H9 (cell line): ENCODE measurements around the gene NFATC4. TPM values are rescaled to one million over a fixed set of nuclear protein-coding genes. Genes with fewer than 3 reads are reported as not detected.
A peak's percentile ranks its signal among the peaks of the same experiment; 100 is the strongest.

Source experiments
- DNase-seq: peaks from one replicate; pipeline ENCODE4 v3.0.0-alpha.2; 2017
- H2AFZ ChIP-seq: one replicate; pipeline ENCODE4 v1.6.1; 2013; ENCODE audit warnings: mild to moderate bottlenecking, low read length, control low read depth, moderate library complexity
- H2AK5ac ChIP-seq: 2 replicates; pipeline ENCODE4 v1.6.1; 2013; ENCODE audit warnings: low read length, control low read depth, mixed read lengths; ENCODE audit not compliant: insufficient read length
- H2BK120ac ChIP-seq: one replicate; pipeline ENCODE4 v1.6.1; 2013; ENCODE audit warnings: low read depth, mild to moderate bottlenecking, low read length, control low read depth, inconsistent platforms; ENCODE audit not compliant: poor library complexity, severe bottlenecking
- H2BK12ac ChIP-seq: 2 replicates; pipeline ENCODE4 v1.6.1; 2013; ENCODE audit warnings: low read length, control low read depth, mixed read lengths, low read depth; ENCODE audit not compliant: insufficient read length
- H2BK15ac ChIP-seq: 2 replicates; pipeline ENCODE4 v1.6.1; 2013; ENCODE audit warnings: low read depth, low read length, control low read depth
- H2BK20ac ChIP-seq: one replicate; pipeline ENCODE4 v1.6.1; 2013; ENCODE audit warnings: low read depth, mild to moderate bottlenecking, low read length, control low read depth, inconsistent platforms; ENCODE audit not compliant: poor library complexity, severe bottlenecking
- H2BK5ac ChIP-seq: 2 replicates; pipeline ENCODE4 v1.6.1; 2013; ENCODE audit warnings: low read length, control low read depth, mixed read lengths; ENCODE audit not compliant: insufficient read length
- H3K14ac ChIP-seq: 2 replicates; pipeline ENCODE4 v1.6.1; 2013; ENCODE audit warnings: low read length, control low read depth; ENCODE audit not compliant: insufficient read depth
- H3K18ac ChIP-seq: 2 replicates; pipeline ENCODE4 v1.6.1; 2013; ENCODE audit warnings: low read depth, mild to moderate bottlenecking, mixed read lengths, low read length, control low read depth; ENCODE audit not compliant: insufficient read length
- H3K23ac ChIP-seq: 2 replicates; pipeline ENCODE4 v1.6.1; 2013; ENCODE audit warnings: low read length, control low read depth, mixed read lengths, low read depth; ENCODE audit not compliant: insufficient read length
- H3K23me2 ChIP-seq: 2 replicates; pipeline ENCODE4 v1.6.1; 2013; ENCODE audit warnings: low read depth, mild to moderate bottlenecking, mixed read lengths, low read length, control low read depth; ENCODE audit not compliant: insufficient read length, poor library complexity, severe bottlenecking
- H3K27ac ChIP-seq: 2 replicates; pipeline ENCODE4 v1.5.1; 2013; ENCODE audit warnings: low read length, control low read depth, mixed read lengths, low read depth; ENCODE audit not compliant: insufficient read length
- H3K27me3 ChIP-seq: 2 replicates; pipeline ENCODE4 v1.6.1; 2013; ENCODE audit warnings: low read length, control low read depth, inconsistent platforms; ENCODE audit not compliant: insufficient read depth
- H3K4ac ChIP-seq: 2 replicates; pipeline ENCODE4 v1.6.1; 2013; ENCODE audit warnings: low read depth, mild to moderate bottlenecking, control low read depth, inconsistent platforms, low read length, moderate library complexity
- H3K4me1 ChIP-seq: 2 replicates; pipeline ENCODE4 v1.6.1; 2013; ENCODE audit warnings: low read length, control low read depth, inconsistent platforms; ENCODE audit not compliant: insufficient read depth
- H3K4me2 ChIP-seq: 2 replicates; pipeline ENCODE4 v1.6.1; 2013; ENCODE audit warnings: low read length, control low read depth, mixed read lengths; ENCODE audit not compliant: insufficient read length, insufficient read depth
- H3K56ac ChIP-seq: 2 replicates; pipeline ENCODE4 v1.6.1; 2013; ENCODE audit warnings: low read depth, mild to moderate bottlenecking, mixed read lengths, low read length, control low read depth; ENCODE audit not compliant: insufficient read length
- H3K79me1 ChIP-seq: 2 replicates; pipeline ENCODE4 v1.6.1; 2013; ENCODE audit warnings: low read depth, mild to moderate bottlenecking, moderate library complexity, low read length, control low read depth, inconsistent platforms; ENCODE audit not compliant: insufficient read depth, poor library complexity, severe bottlenecking
- H3K79me2 ChIP-seq: 2 replicates; pipeline ENCODE4 v1.6.1; 2013; ENCODE audit warnings: low read length, control low read depth, inconsistent platforms; ENCODE audit not compliant: insufficient read depth
- H3K9ac ChIP-seq: 2 replicates; pipeline ENCODE4 v1.6.1; 2013; ENCODE audit warnings: low read length, control low read depth, mixed read lengths; ENCODE audit not compliant: insufficient read length; ENCODE audit errors: extremely low read depth
- H3K9me3 ChIP-seq: one replicate; pipeline ENCODE4 v1.6.1; 2013; ENCODE audit warnings: low read depth, low read length, inconsistent platforms; ENCODE audit not compliant: control insufficient read depth
- H3T11ph ChIP-seq: one replicate; pipeline ENCODE4 v1.6.1; 2013; ENCODE audit warnings: mild to moderate bottlenecking, low read length, control low read depth, inconsistent platforms
- H4K20me1 ChIP-seq: one replicate; pipeline ENCODE4 v1.6.1; 2013; ENCODE audit not compliant: control insufficient read depth, insufficient read length, insufficient read depth
- H4K5ac ChIP-seq: 2 replicates; pipeline ENCODE4 v1.6.1; 2013; ENCODE audit warnings: low read depth, mild to moderate bottlenecking, mixed read lengths, low read length, control low read depth; ENCODE audit not compliant: insufficient read length
- H4K8ac ChIP-seq: replicated peaks from 2 replicates; pipeline ENCODE4 v1.6.1; 2013; ENCODE audit warnings: low read length, control low read depth, mixed read lengths, low read depth; ENCODE audit not compliant: insufficient read length
- H4K91ac ChIP-seq: 2 replicates; pipeline ENCODE4 v1.6.1; 2013; ENCODE audit warnings: low read depth, mild to moderate bottlenecking, moderate library complexity, mixed read lengths, low read length, control low read depth; ENCODE audit not compliant: insufficient read length
- H3K27ac Mint-ChIP-seq, 3 experiments: 2 replicates in 2 of 3; 3 replicates in 1 of 3; pipeline ENCODE4 v1.8.0; 2020 to 2021; ENCODE audit warnings: mixed read lengths in 3 of 3, mild to moderate bottlenecking in 1 of 3, moderate library complexity in 1 of 3
- H3K27me3 Mint-ChIP-seq: 2 replicates; pipeline ENCODE4 v1.8.0; 2021; ENCODE audit warnings: low read depth, mild to moderate bottlenecking, moderate library complexity, mixed read lengths
- H3K36me3 Mint-ChIP-seq, 3 experiments: 2 replicates in 2 of 3; 3 replicates in 1 of 3; pipeline ENCODE4 v1.8.0; 2020 to 2021; ENCODE audit warnings: low read depth in 3 of 3, mixed read lengths in 3 of 3; ENCODE audit not compliant: insufficient read depth in 1 of 3
- H3K4me1 Mint-ChIP-seq, 2 experiments: 2 replicates each; pipeline ENCODE4 v1.8.0; 2020; ENCODE audit warnings: mixed read lengths in 2 of 2
- H3K4me3 Mint-ChIP-seq, 2 experiments: 2 replicates in 1 of 2; 3 replicates in 1 of 2; pipeline ENCODE4 v1.8.0; 2020 to 2021; ENCODE audit warnings: mild to moderate bottlenecking in 2 of 2, mixed read lengths in 2 of 2, moderate library complexity in 1 of 2
- H3K9me3 Mint-ChIP-seq, 2 experiments: 2 replicates in 1 of 2; 3 replicates in 1 of 2; pipeline ENCODE4 v1.8.0; 2020; ENCODE audit warnings: mild to moderate bottlenecking in 2 of 2, mixed read lengths in 2 of 2, moderate library complexity in 1 of 2
- CTCF ChIP-seq: fragments of 200-600 bp; sonication (generic); conservative IDR thresholded peaks from 3 replicates; pipeline ENCODE4 v1.8.0; 2021; ENCODE audit warnings: antibody characterized with exemption, mild to moderate bottlenecking
- WGBS: extraction: QIAGEN DNeasy Blood & Tissue Kit; methylation state at CpG from one replicate; pipeline ENCODE4 v1.1.7; 2013; ENCODE audit warnings: missing lambda C conversion rate, low lambda C conversion rate, mixed read lengths; ENCODE audit not compliant: insufficient read length; ENCODE audit errors: extremely low coverage; 5-methylcytosine and 5-hydroxymethylcytosine counted together
- total RNA-seq: library from RNA; stranded (reverse); gene quantifications from 2 replicates; pipeline ENCODE4 v1.2.1, GENCODE V29; 2021

NFATC4 gene
- total RNA-seq, 1 experiment from 2014 or later: 46.4 TPM

- no peak within 1 kb of the TSS for H2BK5ac ChIP-seq
- Mint-ChIP-seq H3K27me3 (peaks cover 17% of the 10 kb centered on the region), H3K4me1 (peaks cover 48 to 54% of the 10 kb centered on the region in 2 experiments), H3K9me3 (no peaks in the 10 kb centered on the region), H3K27ac (peak within 1 kb of the TSS in 1 of 3 experiments; percentile 60; a peak in 1 of 7 replicates), H3K36me3 (0 out of 7 replicates have a peak, but pooled peaks cover 0 to 2% (median 0%) of the 10 kb centered on the region in 3 experiments), H3K4me3 (peak within 1 kb of the TSS; percentile 79 to 89)
- peak within 1 kb of the TSS; percentile 26 for H3K9ac ChIP-seq
- H4K91ac ChIP-seq: no peak within 1 kb of the TSS
- peak within 1 kb of the TSS; percentile 4; the same call in 1 of the 2 replicates for H3K14ac ChIP-seq
- no peak within 1 kb of the TSS for H4K5ac ChIP-seq
- no peaks in the 10 kb centered on the region for H3K27me3 ChIP-seq
- no peak within 1 kb of the TSS for H2BK15ac ChIP-seq
- H3K79me2 ChIP-seq: no peaks in the 10 kb centered on the region
- H3K4ac ChIP-seq: no peak within 1 kb of the TSS
- no peak for TF ChIP-seq CTCF
- no peak within 1 kb of the TSS for H3K27ac ChIP-seq
- H4K8ac ChIP-seq: no peak within 1 kb of the TSS
- no CpG with 5 or more reads among the region's 57 CpGs for WGBS
- H4K20me1 ChIP-seq: no peaks in the 10 kb centered on the region
- H3K56ac ChIP-seq: no peak within 1 kb of the TSS
- no peaks in the 10 kb centered on the region for H3K79me1 ChIP-seq
- peak; percentile 73 for DNase-seq
- no peak within 1 kb of the TSS for H2BK120ac ChIP-seq
- H3K23ac ChIP-seq: no peak within 1 kb of the TSS
- H3T11ph ChIP-seq: no peak within 1 kb of the TSS
- H2BK20ac ChIP-seq: no peak within 1 kb of the TSS
- H3K9me3 ChIP-seq: no peaks in the 10 kb centered on the region
- H3K23me2 ChIP-seq: peaks cover 5% of the 10 kb centered on the region
- no peak within 1 kb of the TSS for H2BK12ac ChIP-seq
- no peak within 1 kb of the TSS for H2AFZ ChIP-seq
- H3K4me1 ChIP-seq: no peaks in the 10 kb centered on the region; the same call in 1 of the 2 replicates
- H2AK5ac ChIP-seq: no peak within 1 kb of the TSS
- no peak within 1 kb of the TSS for H3K18ac ChIP-seq
- H3K4me2 ChIP-seq: peak within 1 kb of the TSS; percentile 65
Measured at GRCh38 chr14:24398653-24399446, 30.9 kb downstream of the NFATC4 start, which contains the start of gene NYNRIN. Gene NYNRIN, plus strand, starts transcription at chr14:24399003. Its CDS starts 244 bp downstream, at chr14:24399247.
